AG10803 (cell line): Measurements from ENCODE around the gene NPFF.
A peak's percentile ranks its signal among the peaks of the same experiment; 100 is the strongest.
"Not testable (repeated sequence)": the region's sequence is repeated elsewhere in the genome, so short reads cannot be mapped to it uniquely, and the experiment has no call there.

Experiments used
- DNase-seq: peaks from one replicate; pipeline ENCODE4 v3.0.0; 2010; ENCODE audit warnings: low read depth
- H3K4me3 ChIP-seq: 2 replicates; pipeline ENCODE4 v1.5.1; 2011; ENCODE audit warnings: mild to moderate bottlenecking, low read length, control low read depth
- CTCF ChIP-seq: conservative IDR thresholded peaks from 2 replicates; pipeline ENCODE4 v1.5.1; 2011; ENCODE audit warnings: mild to moderate bottlenecking, low read length, control low read depth, inconsistent platforms

Gene NPFF

DNA sequence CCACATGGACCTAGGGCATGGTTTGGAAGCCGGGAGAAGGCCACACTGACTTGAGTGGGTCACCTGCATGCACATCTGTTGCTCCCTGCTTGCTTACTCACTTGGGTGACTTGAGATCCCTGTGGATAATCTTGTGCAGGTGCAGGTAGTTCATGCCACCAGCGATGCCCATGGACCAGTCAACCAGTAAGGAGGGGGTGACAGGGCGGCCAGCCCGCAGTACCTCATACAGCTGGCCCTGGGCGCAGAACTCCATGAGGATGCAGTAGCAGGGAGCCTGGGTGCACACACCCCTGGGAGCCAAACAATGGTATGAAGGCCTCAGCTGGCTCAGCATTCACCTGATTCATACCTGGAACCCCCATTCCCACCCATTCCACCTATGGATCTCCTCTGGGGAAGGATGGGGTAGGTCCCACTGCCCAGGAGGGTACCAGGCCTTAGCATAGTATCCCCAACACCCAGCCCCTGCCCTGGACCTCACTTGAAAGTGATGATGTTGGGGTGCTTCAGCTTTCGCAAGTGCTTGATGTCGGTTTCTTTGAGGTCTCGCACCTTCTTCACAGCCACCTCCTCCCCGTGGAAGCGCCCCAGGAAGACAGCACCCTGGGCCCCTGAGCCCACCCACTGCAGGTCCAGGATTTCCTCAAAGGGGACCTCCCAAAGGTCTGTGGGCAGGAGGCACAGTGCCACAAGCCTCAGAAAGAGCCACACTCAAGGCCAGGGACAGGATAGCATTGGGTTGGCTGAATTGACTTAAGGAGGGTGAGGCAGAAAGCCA lies 21.1 kb downstream of the NPFF start:
- no peak for DNase-seq
- no peak for TF ChIP-seq CTCF
- no peak overlapping the region for H3K4me3 ChIP-seq

- DNase-seq: no peak
- TF ChIP-seq CTCF: no peak
- no peak overlapping the region for H3K4me3 ChIP-seq
Observed at GRCh38 chr12:53484686-53485575, 22.4 kb downstream of the NPFF start.

DNA sequence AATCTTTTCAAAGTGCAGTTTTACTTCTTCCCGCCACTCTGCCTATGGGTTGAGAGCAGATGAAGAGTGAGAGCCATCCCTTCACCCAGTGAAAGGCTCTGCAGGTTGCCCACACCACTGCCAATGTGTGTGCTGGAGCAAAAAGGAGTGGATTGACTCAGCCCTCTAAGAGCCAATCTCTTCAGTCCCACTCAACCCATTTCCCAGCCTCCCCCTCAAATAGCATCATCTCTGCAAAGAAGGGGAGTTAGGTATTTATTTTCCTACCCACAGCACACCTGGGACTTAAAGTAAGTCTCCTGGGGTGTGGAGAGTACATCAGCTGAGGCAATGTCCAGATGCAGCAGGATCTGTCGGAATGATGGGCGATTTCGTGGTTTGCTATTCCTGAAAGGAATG lies 23.3 kb downstream of the NPFF start:
- TF ChIP-seq CTCF: no peak
- no peak overlapping the region for H3K4me3 ChIP-seq
- DNase-seq: no peak

GRCh38 chr12:53483225-53483978 lies 23.9 kb downstream of the NPFF start:
- no peak overlapping the region for H3K4me3 ChIP-seq
- no peak for DNase-seq
- no peak for TF ChIP-seq CTCF

- DNase-seq: no peak
- no peak overlapping the region for H3K4me3 ChIP-seq
- TF ChIP-seq CTCF: no peak
Observed at GRCh38 chr12:53482626-53483168, 24.6 kb downstream of the NPFF start.

GRCh38 chr12:53481939-53482586 lies 25.2 kb downstream of the NPFF start:
- no peak for DNase-seq

GRCh38 chr12:53481458-53481857 lies 25.8 kb downstream of the NPFF start:
- not testable (repeated sequence) for H3K4me3 ChIP-seq
- DNase-seq: peak; percentile 80

More at GRCh38 chr12:53481939-53482586, 25.2 kb downstream of the NPFF start:
- TF ChIP-seq CTCF: peak; percentile 27
- no peak overlapping the region for H3K4me3 ChIP-seq
